A673 (cell line): Measurements from ENCODE around the gene PASK.

ENCODE experiments used
- CTCF ChIP-seq: fragments of 300-800, 200-600 bp; sonication (generic); conservative IDR thresholded peaks from 2 replicates; pipeline ENCODE4 v1.5.1; 2017; ENCODE audit warnings: low read depth, mild to moderate bottlenecking, antibody characterized with exemption, low read length, moderate library complexity, mixed read lengths
- EZH2 ChIP-seq: fragments of 200-600 bp; sonication (generic); IDR thresholded peaks from 2 replicates; pipeline ENCODE4 v1.6.1; 2017; ENCODE audit warnings: borderline replicate concordance, low read depth, mild to moderate bottlenecking, mixed read lengths, antibody characterized with exemption, low read length; ENCODE audit not compliant: poor library complexity, severe bottlenecking

- TF ChIP-seq EZH2 = no peak
- no peak for TF ChIP-seq CTCF
These were observed 11.7 kb downstream of the PASK start for GRCh38 chr2:241137276-241138190.
